ENCODE measurements around the gene RBM10.

DNA sequence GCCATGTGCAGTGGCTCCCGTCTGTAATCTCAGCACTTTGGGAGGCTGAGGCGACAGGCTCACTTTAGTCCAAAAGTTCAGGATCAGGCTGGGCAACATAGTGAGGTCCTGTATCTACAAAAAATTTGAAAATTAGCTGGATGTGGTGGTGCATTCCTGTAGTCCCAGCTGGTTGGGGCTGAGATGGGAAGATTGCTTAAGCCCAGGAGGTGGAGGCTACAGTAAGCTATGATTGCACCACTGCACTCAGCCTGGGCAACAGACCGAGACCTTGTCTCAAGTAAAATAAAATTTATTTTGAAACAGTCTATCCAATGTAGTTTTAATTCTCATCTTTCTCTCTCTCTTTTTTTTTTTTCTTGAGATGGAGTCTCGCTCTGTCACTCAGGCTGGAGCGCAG lies 21.1 kb downstream of the RBM10 start:
- TF ChIP-seq CTCF (IDR thresholded peaks at IDR 0.05; ENCODE audit: poor library complexity) (no peak), EZH2 (IDR thresholded peaks at IDR 0.05; ENCODE audit: borderline replicate concordance) (no peak), EZH2phosphoT487 (IDR thresholded peaks at IDR 0.05; ENCODE audit: low read depth, severe bottlenecking, unreplicated experiment) (no peak)

Data from hepatocyte (in vitro differentiated cells).